Esophagus muscularis mucosa (tissue), 4 donors: ENCODE results near the gene CCDC85C.

Experiments used
- EP300 ChIP-seq: sonication (generic); formaldehyde crosslinking; IDR thresholded peaks from one replicate; pipeline ENCODE4 v1.6.1; 2017; ENCODE audit warnings: antibody characterized with exemption
- POLR2A ChIP-seq: fragments of 450-650 bp; IDR thresholded peaks from one replicate; pipeline ENCODE4 v1.6.1; 2017; ENCODE audit warnings: antibody characterized with exemption, moderate library complexity, mild to moderate bottlenecking, low read depth
- POLR2AphosphoS5 ChIP-seq, 2 donors: sonication (generic); formaldehyde crosslinking; IDR thresholded peaks; one replicate each; pipeline ENCODE4 v1.6.1; 2017; ENCODE audit warnings: antibody characterized with exemption in 2 of 2
- TF ChIP-seq, protein P1 (sequence below), 3 experiments: fragments of 200-600 bp in 2 of 3; fragments of 450-650 bp in 1 of 3; sonication (generic) in 2 of 3; IDR thresholded peaks; one replicate each; pipeline ENCODE4 v1.5.1; 2017 to 2019; ENCODE audit warnings: antibody characterized with exemption in 3 of 3, mild to moderate bottlenecking in 2 of 3, moderate library complexity in 1 of 3

GRCh38 chr14:99535908-99536778, 67.9 kb downstream of the CCDC85C start:
- TF ChIP-seq, protein P1, sequence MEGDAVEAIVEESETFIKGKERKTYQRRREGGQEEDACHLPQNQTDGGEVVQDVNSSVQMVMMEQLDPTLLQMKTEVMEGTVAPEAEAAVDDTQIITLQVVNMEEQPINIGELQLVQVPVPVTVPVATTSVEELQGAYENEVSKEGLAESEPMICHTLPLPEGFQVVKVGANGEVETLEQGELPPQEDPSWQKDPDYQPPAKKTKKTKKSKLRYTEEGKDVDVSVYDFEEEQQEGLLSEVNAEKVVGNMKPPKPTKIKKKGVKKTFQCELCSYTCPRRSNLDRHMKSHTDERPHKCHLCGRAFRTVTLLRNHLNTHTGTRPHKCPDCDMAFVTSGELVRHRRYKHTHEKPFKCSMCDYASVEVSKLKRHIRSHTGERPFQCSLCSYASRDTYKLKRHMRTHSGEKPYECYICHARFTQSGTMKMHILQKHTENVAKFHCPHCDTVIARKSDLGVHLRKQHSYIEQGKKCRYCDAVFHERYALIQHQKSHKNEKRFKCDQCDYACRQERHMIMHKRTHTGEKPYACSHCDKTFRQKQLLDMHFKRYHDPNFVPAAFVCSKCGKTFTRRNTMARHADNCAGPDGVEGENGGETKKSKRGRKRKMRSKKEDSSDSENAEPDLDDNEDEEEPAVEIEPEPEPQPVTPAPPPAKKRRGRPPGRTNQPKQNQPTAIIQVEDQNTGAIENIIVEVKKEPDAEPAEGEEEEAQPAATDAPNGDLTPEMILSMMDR (IDR thresholded peaks at IDR 0.05): no peak
- TF ChIP-seq POLR2A (no peak), POLR2AphosphoS5 (IDR thresholded peaks at IDR 0.05) (no peak), EP300 (no peak)
